CD4-positive, alpha-beta T cell treated with Interferon gamma for 1 hour (primary cell): Measurements from ENCODE around the gene RHOU.

ENCODE experiments used
- DNase-seq: peaks from one replicate; pipeline ENCODE4 v3.0.0-alpha.2; 2020

The RHOU gene

DNA sequence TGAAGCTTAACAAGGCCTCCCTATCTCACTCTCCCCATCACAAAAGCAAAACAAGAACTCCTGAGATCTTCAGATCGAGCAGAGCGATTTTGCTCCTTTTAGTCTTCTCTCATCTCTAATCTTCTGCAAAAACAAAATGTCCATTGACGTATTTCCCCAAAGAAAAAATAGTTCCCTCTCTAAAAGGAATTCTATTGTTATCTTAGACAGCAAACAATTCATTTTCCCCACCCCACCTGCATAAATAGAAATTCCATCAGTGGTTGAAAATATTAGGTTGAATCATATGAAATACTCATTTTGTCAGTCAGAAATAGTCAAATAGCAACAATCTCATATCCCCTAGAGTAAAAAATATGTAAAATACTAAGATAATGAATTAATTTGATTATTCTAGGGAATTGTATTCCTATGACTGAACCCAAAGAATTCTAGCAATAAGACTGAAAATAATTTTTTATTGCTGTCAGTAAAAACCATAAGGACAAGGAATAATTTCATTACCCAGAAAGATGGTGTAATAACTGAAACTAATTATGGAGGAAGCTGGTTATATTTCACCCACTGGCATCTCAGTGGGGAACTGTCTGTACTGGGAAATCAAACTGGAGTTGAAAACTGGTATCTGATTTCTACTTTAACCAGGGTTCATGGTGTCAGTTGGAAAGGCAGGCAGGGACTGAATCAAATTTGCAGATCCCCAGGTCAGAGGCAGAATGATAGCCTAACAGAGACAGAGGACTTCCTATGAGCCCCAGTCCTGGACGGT is 51.3 kb downstream of the RHOU start:
- DNase-seq, result no peak

DNA sequence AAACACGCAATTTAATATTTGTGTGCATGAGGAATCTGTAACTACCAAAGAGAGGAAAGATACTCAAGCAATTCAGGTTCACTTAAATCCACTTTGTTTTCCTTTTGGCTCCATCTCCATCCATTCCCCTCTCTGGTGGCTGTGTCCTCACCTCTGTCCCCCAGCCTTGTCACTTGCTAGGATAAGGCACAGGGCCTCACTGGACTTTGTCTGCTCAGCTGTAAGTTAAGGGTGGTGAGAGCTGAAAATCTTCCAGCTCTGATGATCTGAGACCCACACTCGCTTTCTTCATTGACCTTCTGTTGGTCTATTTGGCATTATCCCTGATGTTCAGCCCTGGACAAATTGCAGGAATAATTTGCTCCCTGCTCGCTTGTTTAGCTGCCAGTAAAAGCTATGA is 56.5 kb downstream of the RHOU start:
- DNase-seq, result no peak

DNA sequence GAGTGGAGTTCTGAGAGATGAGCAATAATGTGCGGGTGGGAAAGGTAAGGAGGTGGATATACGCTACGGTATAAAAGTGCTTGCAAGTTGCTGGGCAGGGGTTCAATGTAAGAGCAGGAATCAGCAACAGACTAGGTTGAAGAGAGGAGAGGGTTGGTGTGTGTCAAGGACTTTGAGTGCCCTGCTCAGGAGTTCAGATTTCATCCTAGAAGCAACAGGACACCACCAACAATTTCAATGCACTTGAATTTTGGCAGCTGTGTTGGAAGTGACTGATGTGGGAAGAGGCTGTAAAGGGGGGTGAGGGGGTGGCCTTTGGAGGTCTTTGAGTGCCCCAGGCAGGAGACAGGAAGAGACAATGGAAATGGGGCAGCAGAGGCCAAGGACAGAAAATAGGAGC is 57.3 kb downstream of the RHOU start:
- DNase-seq, result no peak

DNA sequence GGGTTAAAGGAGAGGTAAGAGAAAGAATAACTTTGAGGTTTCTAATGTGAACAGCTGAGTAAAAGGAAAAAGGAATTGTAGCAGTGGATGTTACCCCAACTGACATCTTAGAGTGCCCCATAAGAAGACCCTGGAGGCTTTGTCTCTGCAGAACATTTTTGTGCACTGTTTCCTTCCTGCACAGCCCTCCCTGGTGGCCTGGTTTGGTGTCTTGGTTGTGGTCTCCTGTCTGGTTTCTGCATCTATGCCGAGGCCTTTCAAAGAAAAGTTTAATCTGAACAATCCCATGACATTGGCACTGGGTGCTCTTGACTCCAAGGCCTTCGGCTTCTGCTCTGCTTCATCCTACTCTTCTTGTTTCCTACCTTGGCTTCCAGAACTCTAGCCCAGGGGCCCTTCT is 57.8 kb downstream of the RHOU start:
- DNase-seq, result no peak

DNA sequence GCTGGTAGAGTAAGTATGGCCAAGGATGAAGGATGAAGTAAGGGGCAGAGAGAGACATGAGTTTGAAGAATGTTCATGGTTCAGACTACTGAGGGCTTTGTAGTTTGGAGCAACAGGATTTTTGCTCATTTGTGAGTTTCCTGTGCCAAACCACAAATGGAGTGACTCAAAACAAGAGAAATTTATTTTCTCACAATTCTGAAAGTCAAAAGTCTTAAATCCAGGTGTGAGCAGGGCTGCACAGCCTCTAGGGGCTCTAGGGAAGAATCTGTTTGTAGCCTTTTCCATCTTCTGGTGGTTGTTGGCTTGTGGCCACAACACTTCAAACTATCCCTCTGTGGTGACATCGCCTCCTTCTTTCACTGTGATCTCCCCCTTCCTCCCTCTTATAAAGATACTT is 58.9 kb downstream of the RHOU start:
- no peak for DNase-seq

DNA sequence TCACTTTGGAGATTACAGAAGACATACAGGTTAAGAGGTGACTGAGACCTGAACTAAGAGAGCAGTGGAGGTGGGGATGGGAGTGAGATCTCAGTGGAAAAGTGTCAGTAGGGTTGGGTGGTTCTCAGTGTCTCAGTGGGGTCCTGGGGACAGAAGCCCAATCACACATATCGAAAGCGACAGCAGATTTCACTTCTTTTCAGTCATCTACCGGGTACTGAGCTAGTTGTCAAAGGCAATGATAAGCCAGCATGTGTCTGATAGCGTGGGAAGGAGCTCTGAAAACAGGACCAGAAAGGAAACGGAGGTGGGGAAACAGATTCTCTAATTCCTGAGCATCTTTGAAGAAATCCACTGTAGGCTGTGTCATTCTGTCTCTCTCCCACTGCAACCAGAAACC is 59.5 kb downstream of the RHOU start:
- DNase-seq, result no peak

DNA sequence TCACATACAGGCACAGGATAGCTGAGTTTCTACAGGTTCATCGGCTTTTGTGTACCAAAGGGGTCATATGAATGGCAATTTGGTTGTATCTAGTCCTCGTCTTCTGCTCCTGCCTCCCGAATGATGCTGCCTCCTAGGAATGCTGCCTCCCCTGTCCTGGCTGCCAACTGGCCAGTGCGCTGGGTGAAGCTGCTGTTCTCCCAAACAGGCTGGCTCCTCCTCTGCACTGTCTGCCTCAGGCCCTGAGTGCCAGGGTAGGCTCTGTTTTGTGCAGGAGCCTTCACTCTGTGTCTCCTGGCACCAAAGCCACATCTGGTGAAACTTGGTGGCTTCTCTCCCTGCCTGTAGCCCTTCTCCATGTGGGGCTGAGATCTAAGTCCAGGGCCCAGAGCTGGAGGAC is 60.3 kb downstream of the RHOU start:
- no peak for DNase-seq
